ENCODE measurements around the gene WASL. TPM values are rescaled to one million over a fixed set of nuclear protein-coding genes. Genes with fewer than 3 reads are reported as not detected.

Gene WASL
- total RNA-seq, 4 donors from 2014 or later: 36.0 to 51.5 (median 38.5) TPM

DNA sequence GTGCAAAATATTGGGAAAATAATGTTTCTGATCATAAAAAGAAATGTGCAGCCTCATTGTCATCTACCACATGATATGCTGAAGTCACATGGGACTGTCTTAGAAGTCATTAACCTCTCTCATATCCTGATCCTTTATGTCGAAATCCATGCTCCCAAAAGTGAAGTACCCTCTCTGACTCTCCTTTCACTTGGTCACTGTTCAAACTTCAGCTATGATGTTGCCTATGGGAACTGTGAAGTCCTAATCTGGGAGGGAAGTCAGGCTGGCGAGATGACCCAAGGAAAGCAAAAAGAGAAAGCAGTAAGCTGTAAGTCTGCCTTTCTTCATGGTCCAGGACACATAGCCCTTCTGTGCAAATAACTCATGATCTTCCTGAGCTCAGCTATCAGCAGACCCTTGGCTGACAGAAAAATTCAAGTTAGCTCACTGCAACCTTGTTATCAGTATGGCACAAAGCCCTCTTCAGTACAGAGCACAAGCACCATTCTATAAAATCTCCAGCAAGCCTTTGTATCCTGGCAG lies 29.5 kb downstream of the WASL start:
- DNase-seq (ENCODE audit: extremely low spot score): no peak
- 90% methylated on average over 2 of the region's 2 CpGs for WGBS
- intact Hi-C loops (cut with DNase I): no loop called here
- H3K4me1 ChIP-seq: peaks cover 42 to 55% (median 51%) of the 10 kb centered on the region in 4 donors
- H3K9me3 ChIP-seq: no peaks in the 10 kb centered on the region
- H3K4me3 ChIP-seq: no peak overlapping the region
- no peaks in the 10 kb centered on the region for H3K36me3 ChIP-seq
- H3K27me3 ChIP-seq: no peaks in the 10 kb centered on the region
- no peak overlapping the region for H3K27ac ChIP-seq (replicated peaks in 1 of 4)
- TF ChIP-seq EP300 (IDR thresholded peaks at IDR 0.05): no peak
- TF ChIP-seq POLR2AphosphoS5 (IDR thresholded peaks at IDR 0.05): no peak
- TF ChIP-seq, protein P1, sequence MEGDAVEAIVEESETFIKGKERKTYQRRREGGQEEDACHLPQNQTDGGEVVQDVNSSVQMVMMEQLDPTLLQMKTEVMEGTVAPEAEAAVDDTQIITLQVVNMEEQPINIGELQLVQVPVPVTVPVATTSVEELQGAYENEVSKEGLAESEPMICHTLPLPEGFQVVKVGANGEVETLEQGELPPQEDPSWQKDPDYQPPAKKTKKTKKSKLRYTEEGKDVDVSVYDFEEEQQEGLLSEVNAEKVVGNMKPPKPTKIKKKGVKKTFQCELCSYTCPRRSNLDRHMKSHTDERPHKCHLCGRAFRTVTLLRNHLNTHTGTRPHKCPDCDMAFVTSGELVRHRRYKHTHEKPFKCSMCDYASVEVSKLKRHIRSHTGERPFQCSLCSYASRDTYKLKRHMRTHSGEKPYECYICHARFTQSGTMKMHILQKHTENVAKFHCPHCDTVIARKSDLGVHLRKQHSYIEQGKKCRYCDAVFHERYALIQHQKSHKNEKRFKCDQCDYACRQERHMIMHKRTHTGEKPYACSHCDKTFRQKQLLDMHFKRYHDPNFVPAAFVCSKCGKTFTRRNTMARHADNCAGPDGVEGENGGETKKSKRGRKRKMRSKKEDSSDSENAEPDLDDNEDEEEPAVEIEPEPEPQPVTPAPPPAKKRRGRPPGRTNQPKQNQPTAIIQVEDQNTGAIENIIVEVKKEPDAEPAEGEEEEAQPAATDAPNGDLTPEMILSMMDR (IDR thresholded peaks at IDR 0.05): no peak
- no peak for TF ChIP-seq POLR2A (IDR thresholded peaks at IDR 0.05; ENCODE audit: low read depth)

DNA sequence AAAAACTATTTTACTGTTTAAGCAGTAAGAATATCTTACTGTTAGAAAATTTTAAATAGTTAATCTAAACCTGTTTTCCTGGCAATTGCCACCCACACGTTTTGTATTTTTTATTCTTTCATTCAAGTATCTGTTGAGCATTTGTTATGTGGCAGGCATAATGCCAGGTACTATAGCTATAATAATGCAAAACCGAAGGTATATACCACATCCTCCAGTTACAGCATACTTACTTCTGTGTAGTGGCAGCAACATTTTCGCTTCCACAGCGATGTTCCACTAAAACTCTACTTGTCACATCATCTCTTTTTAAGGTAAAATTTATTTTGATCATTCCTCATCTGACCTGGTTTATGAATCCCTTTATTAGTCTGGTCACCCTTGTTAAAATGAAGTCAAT lies 30.0 kb downstream of the WASL start:
- no peak for DNase-seq (ENCODE audit: extremely low spot score)
- intact Hi-C loops (cut with DNase I): no loop called here
- Histone ChIP-seq H3K36me3 (no peaks in the 10 kb centered on the region), H3K27me3 (no peaks in the 10 kb centered on the region), H3K4me1 (peaks cover 37 to 50% (median 46%) of the 10 kb centered on the region in 4 donors), H3K9me3 (no peaks in the 10 kb centered on the region), H3K27ac (replicated peaks in 1 of 4) (no peak overlapping the region), H3K4me3 (no peak overlapping the region)
- TF ChIP-seq EP300 (IDR thresholded peaks at IDR 0.05) (no peak), POLR2A (IDR thresholded peaks at IDR 0.05; ENCODE audit: low read depth) (no peak), POLR2AphosphoS5 (IDR thresholded peaks at IDR 0.05) (no peak)
- TF ChIP-seq, protein P1 (IDR thresholded peaks at IDR 0.05): no peak
- WGBS: 70% methylated on average over 4 of the region's 4 CpGs

DNA sequence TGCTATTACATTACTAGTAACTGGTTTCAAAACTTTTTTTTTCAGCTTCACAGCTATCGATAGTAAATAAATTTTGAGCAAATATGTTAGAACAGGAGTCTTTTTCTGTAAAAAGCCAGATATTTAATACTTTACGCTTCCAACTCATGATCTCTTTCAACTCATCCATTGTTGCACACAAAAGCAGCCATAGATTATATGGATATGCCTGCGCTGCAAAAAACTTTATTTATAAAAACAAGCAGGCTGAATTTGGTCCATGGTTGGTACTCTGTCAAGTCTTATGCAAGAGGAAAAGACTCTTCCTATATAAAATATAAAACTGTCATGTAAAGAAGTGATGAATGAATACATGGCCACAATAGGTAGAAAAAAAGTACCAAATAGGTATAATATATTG lies 31.1 kb downstream of the WASL start:
- no peak for DNase-seq (ENCODE audit: extremely low spot score)
- no peak overlapping the region for H3K27ac ChIP-seq (replicated peaks in 1 of 4)
- no peaks in the 10 kb centered on the region for H3K27me3 ChIP-seq
- no peaks in the 10 kb centered on the region for H3K9me3 ChIP-seq
- peaks cover 26 to 49% (median 40%) of the 10 kb centered on the region in 4 donors for H3K4me1 ChIP-seq
- WGBS: 96% methylated on average over 3 of the region's 3 CpGs
- H3K4me3 ChIP-seq: no peak overlapping the region
- intact Hi-C loops (cut with DNase I): no loop called here
- TF ChIP-seq EP300 (IDR thresholded peaks at IDR 0.05): no peak
- TF ChIP-seq, protein P1 (IDR thresholded peaks at IDR 0.05): no peak
- TF ChIP-seq POLR2A (IDR thresholded peaks at IDR 0.05; ENCODE audit: low read depth): no peak
- no peak for TF ChIP-seq POLR2AphosphoS5 (IDR thresholded peaks at IDR 0.05)
- H3K36me3 ChIP-seq: no peaks in the 10 kb centered on the region

DNA sequence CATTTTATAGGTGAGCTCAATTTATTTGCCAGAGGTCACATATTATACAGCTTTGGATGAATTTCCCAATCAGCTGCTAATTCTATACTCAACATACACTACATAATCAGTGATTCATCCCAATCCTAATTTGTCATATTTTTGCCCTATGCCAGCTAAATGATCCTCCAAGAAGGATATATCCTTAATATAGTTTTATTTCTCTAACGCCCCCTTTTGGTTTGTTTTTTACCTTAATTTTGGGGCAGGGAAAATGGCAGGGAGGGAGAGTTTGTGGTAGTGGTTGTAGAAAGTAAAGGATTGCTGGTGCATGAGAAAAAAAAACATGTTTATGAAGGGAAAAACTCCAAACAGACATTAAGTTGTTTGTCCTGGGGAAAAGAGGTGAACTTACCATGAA lies 31.9 kb downstream of the WASL start:
- Histone ChIP-seq H3K4me1 (peaks cover 26 to 53% (median 39%) of the 10 kb centered on the region in 4 donors), H3K9me3 (no peaks in the 10 kb centered on the region), H3K4me3 (no peak overlapping the region), H3K27ac (replicated peaks in 1 of 4) (no peak overlapping the region), H3K36me3 (no peaks in the 10 kb centered on the region), H3K27me3 (no peaks in the 10 kb centered on the region)
- 95% methylated on average over 1 of the region's 1 CpG for WGBS
- TF ChIP-seq, protein P1 (IDR thresholded peaks at IDR 0.05): no peak
- TF ChIP-seq POLR2AphosphoS5 (IDR thresholded peaks at IDR 0.05) (no peak), POLR2A (IDR thresholded peaks at IDR 0.05; ENCODE audit: low read depth) (no peak), EP300 (IDR thresholded peaks at IDR 0.05) (no peak)
- intact Hi-C loops (cut with DNase I): no loop called here
- no peak for DNase-seq (ENCODE audit: extremely low spot score)

DNA sequence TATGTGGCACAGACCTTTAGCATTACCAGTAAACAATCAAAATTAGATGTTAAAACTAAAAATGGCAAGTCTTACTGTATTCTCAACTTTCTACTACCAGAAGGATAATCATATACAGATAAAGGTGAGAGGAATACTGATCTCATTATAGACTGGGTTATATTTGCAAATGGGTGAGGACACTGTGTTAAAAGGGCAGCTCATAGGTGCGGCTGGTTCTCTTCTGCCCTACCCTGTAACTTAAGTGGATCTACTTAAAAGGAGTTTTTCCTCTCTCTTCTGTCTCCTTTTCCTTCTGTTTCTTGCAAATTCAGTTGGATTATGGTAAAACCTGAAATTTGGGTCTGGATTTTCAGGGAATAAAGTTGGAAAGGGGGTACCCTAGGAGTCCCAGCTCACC lies 33.0 kb downstream of the WASL start:
- WGBS: 0% methylated on average over 1 of the region's 1 CpG
- Histone ChIP-seq H3K27me3 (no peaks in the 10 kb centered on the region), H3K4me1 (peaks cover 26 to 56% (median 41%) of the 10 kb centered on the region in 4 donors), H3K4me3 (no peak overlapping the region), H3K9me3 (no peaks in the 10 kb centered on the region), H3K36me3 (no peaks in the 10 kb centered on the region), H3K27ac (replicated peaks in 1 of 4) (no peak overlapping the region)
- TF ChIP-seq, protein P1 (IDR thresholded peaks at IDR 0.05): no peak
- TF ChIP-seq POLR2AphosphoS5 (IDR thresholded peaks at IDR 0.05): no peak
- TF ChIP-seq POLR2A (IDR thresholded peaks at IDR 0.05; ENCODE audit: low read depth): no peak
- TF ChIP-seq EP300 (IDR thresholded peaks at IDR 0.05): no peak
- no peak for DNase-seq (ENCODE audit: extremely low spot score)
- intact Hi-C loops (cut with DNase I): no loop called here
